Measurements from ENCODE around the gene BAZ1B. TPM values are rescaled to one million over a fixed set of nuclear protein-coding genes. Genes with fewer than 3 reads are reported as not detected.
"Not testable (repeated sequence)": the region's sequence is repeated elsewhere in the genome, so short reads cannot be mapped to it uniquely, and the experiment has no call there.

BAZ1B gene
- total and polyA plus RNA-seq, 2 donors from 2014 or later = 10.4 to 52.0 TPM

DNA sequence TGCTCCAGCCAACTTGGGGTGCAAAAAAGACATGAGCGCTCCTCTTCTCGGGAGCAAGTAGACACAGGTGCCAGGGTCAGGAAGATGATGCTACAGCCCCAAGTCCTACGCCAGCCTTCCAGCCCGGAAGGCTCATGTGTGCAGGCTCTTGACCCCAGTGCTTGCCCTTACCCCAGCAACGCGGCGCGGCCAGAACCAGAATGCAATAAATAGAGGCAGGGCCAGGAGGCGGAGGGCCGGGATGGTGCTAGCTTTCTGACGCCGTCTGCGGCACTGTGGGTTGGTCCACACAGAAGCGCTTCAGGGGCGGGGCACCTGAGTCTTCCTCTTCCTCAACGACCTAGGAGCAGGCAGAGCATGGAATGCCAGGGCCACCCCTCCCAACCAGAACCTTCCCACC, 15.0 kb upstream of the BAZ1B start:
- H3K9me3 ChIP-seq (ENCODE audit: control insufficient read depth in 2 of 3, insufficient read depth in 1 of 3, low read length in 3 of 3) = no peaks in the 10 kb centered on the region
- H3K36me3 ChIP-seq (ENCODE audit: control insufficient read depth in 2 of 3, insufficient read depth in 3 of 3, low read length in 3 of 3) = peaks cover 0 to 44% (median 26%) of the 10 kb centered on the region in 3 donors
- no peak for TF ChIP-seq CTCF (IDR thresholded peaks at IDR 0.05; ENCODE audit: borderline replicate concordance, extremely low read depth, insufficient read depth)
- no peak overlapping the region for H3K9ac ChIP-seq (ENCODE audit: low read length in 3 of 3)
- H3K27me3 ChIP-seq (ENCODE audit: control insufficient read depth, insufficient read depth, low read length) = no peaks in the 10 kb centered on the region
- H3K4me1 ChIP-seq (ENCODE audit: control insufficient read depth in 2 of 3, insufficient read depth in 2 of 3, low read depth in 1 of 3, low read length in 3 of 3) = no peaks in the 10 kb centered on the region
- FAIRE-seq (no peak), DNase-seq (no peak)
- intact Hi-C loops (cut with DNase I) = no loop called here
- no peak overlapping the region for H3K27ac ChIP-seq (ENCODE audit: low read depth in 2 of 2, low read length in 2 of 2)
- H3K4me3 ChIP-seq (ENCODE audit: low read length in 3 of 3) = no peak overlapping the region

GRCh38 chr7:73536479-73536878, 14.4 kb upstream of the BAZ1B start:
- no peak overlapping the region for H3K9ac ChIP-seq (ENCODE audit: low read length in 3 of 3)
- intact Hi-C loops (cut with DNase I) = no loop called here
- H3K9me3 ChIP-seq (ENCODE audit: control insufficient read depth in 2 of 3, insufficient read depth in 1 of 3, low read length in 3 of 3) = no peaks in the 10 kb centered on the region
- TF ChIP-seq CTCF (IDR thresholded peaks at IDR 0.05; ENCODE audit: borderline replicate concordance, extremely low read depth, insufficient read depth) = no peak
- no peak overlapping the region for H3K4me3 ChIP-seq (ENCODE audit: low read length in 3 of 3)
- FAIRE-seq (no peak), DNase-seq (no peak)
- no peaks in the 10 kb centered on the region for H3K27me3 ChIP-seq (ENCODE audit: control insufficient read depth, insufficient read depth, low read length)
- peaks cover 0 to 39% (median 25%) of the 10 kb centered on the region in 3 donors for H3K36me3 ChIP-seq (ENCODE audit: control insufficient read depth in 2 of 3, insufficient read depth in 3 of 3, low read length in 3 of 3)
- H3K4me1 ChIP-seq (ENCODE audit: control insufficient read depth in 2 of 3, insufficient read depth in 2 of 3, low read depth in 1 of 3, low read length in 3 of 3) = no peaks in the 10 kb centered on the region
- no peak overlapping the region for H3K27ac ChIP-seq (ENCODE audit: low read depth in 2 of 2, low read length in 2 of 2)

GRCh38 chr7:73535918-73536317, 13.8 kb upstream of the BAZ1B start:
- H3K27ac ChIP-seq (ENCODE audit: low read depth in 2 of 2, low read length in 2 of 2); H3K4me1 ChIP-seq (ENCODE audit: control insufficient read depth in 2 of 3, insufficient read depth in 2 of 3, low read depth in 1 of 3, low read length in 3 of 3); H3K27me3 ChIP-seq (ENCODE audit: control insufficient read depth, insufficient read depth, low read length); FAIRE-seq; H3K9ac ChIP-seq (ENCODE audit: low read length in 3 of 3); H3K4me3 ChIP-seq (ENCODE audit: low read length in 3 of 3); intact Hi-C loops (cut with DNase I); DNase-seq; H3K9me3 ChIP-seq (ENCODE audit: control insufficient read depth in 2 of 3, insufficient read depth in 1 of 3, low read length in 3 of 3): not testable (repeated sequence)
- peaks cover 0 to 39% (median 25%) of the 10 kb centered on the region in 3 donors for H3K36me3 ChIP-seq (ENCODE audit: control insufficient read depth in 2 of 3, insufficient read depth in 3 of 3, low read length in 3 of 3)

DNA sequence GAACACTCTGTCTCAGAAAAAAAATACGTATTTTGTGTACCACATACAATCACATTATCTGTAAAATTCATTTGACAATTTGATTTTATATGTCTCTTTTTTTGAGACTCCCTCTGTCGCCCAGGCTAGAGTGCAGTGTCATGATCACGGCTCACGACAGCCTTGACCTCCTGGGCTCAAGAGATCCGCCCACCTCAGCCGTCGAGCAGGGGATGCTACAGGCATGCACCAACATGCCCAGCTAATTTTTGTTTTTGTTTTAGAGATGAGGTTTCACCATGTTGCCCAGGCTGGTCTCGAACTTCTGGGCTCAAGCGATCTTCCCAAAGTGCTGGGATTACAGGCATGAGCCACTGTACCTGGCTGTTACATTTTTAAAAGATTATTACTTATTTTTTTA, 11.6 kb upstream of the BAZ1B start:
- no peak for FAIRE-seq

More for the DNA sequence above, 11.6 kb upstream of the BAZ1B start:
- intact Hi-C loops (cut with DNase I) = no loop called here
- H3K4me3 ChIP-seq (ENCODE audit: low read length in 3 of 3) = no peak overlapping the region
- H3K9me3 ChIP-seq (ENCODE audit: control insufficient read depth in 2 of 3, insufficient read depth in 1 of 3, low read length in 3 of 3) = no peaks in the 10 kb centered on the region
- H3K36me3 ChIP-seq (ENCODE audit: control insufficient read depth in 2 of 3, insufficient read depth in 3 of 3, low read length in 3 of 3) = peaks cover 0 to 27% (median 17%) of the 10 kb centered on the region in 3 donors
- no peak for TF ChIP-seq CTCF (IDR thresholded peaks at IDR 0.05; ENCODE audit: borderline replicate concordance, extremely low read depth, insufficient read depth)
- no peak for DNase-seq
- H3K4me1 ChIP-seq (ENCODE audit: control insufficient read depth in 2 of 3, insufficient read depth in 2 of 3, low read depth in 1 of 3, low read length in 3 of 3) = no peaks in the 10 kb centered on the region
- no peak overlapping the region for H3K9ac ChIP-seq (ENCODE audit: low read length in 3 of 3)
- no peak overlapping the region for H3K27ac ChIP-seq (ENCODE audit: low read depth in 2 of 2, low read length in 2 of 2)
- no peaks in the 10 kb centered on the region for H3K27me3 ChIP-seq (ENCODE audit: control insufficient read depth, insufficient read depth, low read length)

All from kidney (tissue), 14 donors.